Subcutaneous abdominal adipose tissue (tissue), 5 donors: Measurements from ENCODE around the gene B3GALT4.

Source experiments
- H3K27ac ChIP-seq: one replicate; pipeline ENCODE4 v1.7.0; 2013; ENCODE audit warnings: low read depth, mild to moderate bottlenecking, inconsistent platforms, low read length, moderate library complexity
- H3K27me3 ChIP-seq, 5 donors: one replicate each; pipeline ENCODE4 v1.7.0; 2013; ENCODE audit warnings: low read length in 5 of 5, inconsistent platforms in 1 of 5; ENCODE audit not compliant: control insufficient read depth in 5 of 5, insufficient read depth in 4 of 5
- H3K36me3 ChIP-seq, 5 donors: one replicate each; pipeline ENCODE4 v1.7.0; 2013; ENCODE audit warnings: low read length in 5 of 5; ENCODE audit not compliant: control insufficient read depth in 5 of 5, insufficient read depth in 5 of 5
- H3K4me1 ChIP-seq, 5 donors: one replicate each; pipeline ENCODE4 v1.7.0; 2013; ENCODE audit warnings: low read length in 5 of 5, mild to moderate bottlenecking in 3 of 5, moderate library complexity in 1 of 5; ENCODE audit not compliant: control insufficient read depth in 5 of 5, insufficient read depth in 5 of 5
- H3K4me3 ChIP-seq, 5 donors: one replicate each; pipeline ENCODE4 v1.7.0; 2013; ENCODE audit warnings: low read length in 5 of 5, low read depth in 1 of 5
- H3K9ac ChIP-seq, 5 donors: one replicate each; pipeline ENCODE4 v1.7.0; 2013; ENCODE audit warnings: low read length in 5 of 5, mild to moderate bottlenecking in 4 of 5, moderate library complexity in 3 of 5
- H3K9me3 ChIP-seq, 5 donors: one replicate each; pipeline ENCODE4 v1.7.0; 2013; ENCODE audit warnings: low read length in 5 of 5; ENCODE audit not compliant: control insufficient read depth in 5 of 5
- donor health status: healthy.
- donor health status: healthy.
- donor health status: healthy.
- donor health status: healthy.
- donor health status: healthy.

Gene B3GALT4

DNA sequence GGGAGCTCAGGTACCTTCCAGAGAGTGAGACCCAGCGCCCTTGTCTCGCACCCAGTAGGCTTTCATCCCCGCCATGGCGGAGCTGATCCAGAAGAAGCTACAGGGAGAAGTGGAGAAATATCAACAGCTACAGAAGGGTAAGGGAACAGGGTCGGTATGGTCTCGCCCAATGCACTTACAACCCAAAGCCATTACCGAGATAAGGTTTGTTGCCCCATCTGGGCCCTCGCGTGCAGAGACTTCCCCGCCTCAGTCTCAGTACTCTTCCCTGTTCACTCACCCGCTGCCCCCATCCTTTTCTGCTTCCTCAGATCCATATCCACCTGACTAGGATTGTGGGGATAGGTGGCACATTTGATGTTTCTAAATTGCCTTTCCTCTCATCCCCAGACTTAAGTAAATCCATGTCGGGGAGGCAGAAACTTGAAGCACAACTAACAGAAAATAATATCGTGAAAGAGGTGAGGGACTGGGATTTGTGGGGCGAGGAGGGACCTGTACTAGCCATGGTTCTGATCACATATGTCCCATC, 12.9 kb downstream of the B3GALT4 start:
- no peaks in the 10 kb centered on the region for H3K27me3 ChIP-seq
- peak overlapping the region; percentile 79 to 97 (median 86) for H3K4me3 ChIP-seq
- peaks cover 6 to 28% (median 23%) of the 10 kb centered on the region in 5 donors for H3K4me1 ChIP-seq
- peak overlapping the region; percentile 85 for H3K27ac ChIP-seq
- no peaks in the 10 kb centered on the region for H3K9me3 ChIP-seq
- H3K36me3 ChIP-seq, result peaks cover 0 to 64% (median 54%) of the 10 kb centered on the region in 5 donors
- peak overlapping the region; percentile 75 to 95 (median 92) for H3K9ac ChIP-seq

DNA sequence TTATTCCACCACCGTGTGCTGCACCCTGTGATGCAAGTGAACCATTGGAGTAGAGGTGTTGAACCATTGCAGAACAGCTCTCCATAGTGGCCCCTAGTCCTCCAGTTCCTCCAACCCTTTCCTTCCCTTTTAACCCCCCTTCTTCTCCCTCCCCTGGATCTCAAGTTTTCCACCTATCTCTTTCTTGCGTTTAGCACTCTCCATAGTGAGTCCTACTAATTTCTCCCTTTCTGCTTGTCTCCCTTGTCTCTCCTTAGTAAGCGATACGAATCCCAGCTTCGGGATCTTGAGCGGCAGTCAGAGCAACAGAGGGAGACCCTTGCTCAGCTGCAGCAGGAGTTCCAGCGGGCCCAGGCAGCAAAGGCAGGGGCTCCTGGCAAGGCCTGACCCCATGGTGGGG, 13.5 kb downstream of the B3GALT4 start:
- H3K27ac ChIP-seq, result no peak overlapping the region
- peak overlapping the region in 4 of 5 donors; percentile 79 to 97 (median 84) for H3K4me3 ChIP-seq
- no peaks in the 10 kb centered on the region for H3K9me3 ChIP-seq
- peaks cover 0 to 65% (median 57%) of the 10 kb centered on the region in 5 donors for H3K36me3 ChIP-seq
- H3K9ac ChIP-seq, result peak overlapping the region in 4 of 5 donors; percentile 28 to 95 (median 84)
- H3K4me1 ChIP-seq, result peaks cover 6 to 28% (median 23%) of the 10 kb centered on the region in 5 donors
- H3K27me3 ChIP-seq, result no peaks in the 10 kb centered on the region

DNA sequence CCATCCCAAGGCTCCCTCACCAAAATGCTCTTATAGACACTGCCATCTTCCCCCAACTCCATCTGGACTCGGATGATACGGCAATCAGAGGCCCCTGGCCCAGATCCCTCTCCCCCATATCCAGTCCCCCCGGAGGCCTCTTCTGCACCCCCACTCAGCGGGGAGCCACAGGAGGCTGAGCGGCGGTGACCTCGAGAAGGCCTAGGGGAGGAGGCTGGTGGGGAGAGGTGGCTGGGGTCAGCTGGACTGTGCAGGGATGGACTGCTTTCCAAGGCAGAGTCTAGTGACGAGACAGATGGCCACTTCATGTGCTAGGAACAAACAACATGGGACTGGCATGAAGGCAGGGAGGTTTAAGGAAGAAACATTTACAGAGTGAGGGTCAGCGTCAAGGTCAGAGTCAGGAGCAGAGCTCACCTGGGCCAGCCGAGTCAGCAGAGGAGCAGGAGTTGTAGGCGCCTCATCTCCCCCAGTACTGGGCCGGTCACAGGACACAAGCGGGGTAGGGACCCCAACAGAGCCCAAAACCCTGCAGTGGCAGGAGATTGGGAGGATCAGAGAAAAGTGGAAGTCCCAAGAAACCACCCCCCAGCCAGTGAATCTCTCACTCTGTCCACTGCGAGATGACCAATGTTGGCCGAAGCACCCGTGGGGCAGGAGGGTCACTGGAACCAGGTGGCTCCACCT, 16.2 kb downstream of the B3GALT4 start:
- H3K4me3 ChIP-seq, result no peak overlapping the region
- H3K9ac ChIP-seq, result no peak overlapping the region
- H3K27me3 ChIP-seq, result no peaks in the 10 kb centered on the region
- H3K9me3 ChIP-seq, result no peaks in the 10 kb centered on the region
- H3K36me3 ChIP-seq, result peaks cover 0 to 62% (median 58%) of the 10 kb centered on the region in 5 donors
- no peak overlapping the region for H3K27ac ChIP-seq
- H3K4me1 ChIP-seq, result peaks cover 6 to 38% (median 36%) of the 10 kb centered on the region in 5 donors

DNA sequence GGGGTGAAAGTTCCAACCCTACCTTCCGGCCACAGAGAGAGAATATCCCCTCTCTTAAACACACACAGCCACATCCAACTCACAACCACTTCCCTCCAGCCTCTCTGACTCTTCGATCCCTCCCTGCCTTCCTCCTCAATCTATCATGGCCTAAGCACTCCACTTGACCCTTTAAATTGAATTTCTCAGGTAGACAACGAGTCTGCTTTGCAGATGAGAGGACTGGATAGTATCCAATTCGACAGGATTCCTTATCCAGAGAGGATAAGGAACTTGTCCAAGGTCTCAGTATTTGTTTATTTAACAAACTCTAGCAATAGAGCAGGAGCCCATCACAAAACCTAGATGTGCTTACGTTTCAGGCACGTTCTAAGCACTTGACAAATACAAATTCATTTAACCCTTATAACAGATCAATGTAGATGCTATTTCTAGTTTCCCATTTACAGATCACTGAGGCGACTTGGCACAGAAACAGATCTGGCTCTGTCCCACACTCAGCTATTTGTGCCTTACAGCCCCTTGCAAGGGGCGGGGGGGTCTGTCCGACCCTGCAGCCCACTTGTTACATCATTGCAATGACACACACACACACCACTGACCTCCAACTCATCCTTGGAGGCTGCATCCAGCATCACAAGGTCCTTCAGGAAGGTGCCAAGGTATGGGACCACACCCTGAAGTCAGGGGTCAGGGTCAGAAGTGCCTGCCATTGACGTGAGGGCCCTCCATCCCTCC, 17.3 kb downstream of the B3GALT4 start:
- peaks cover 0 to 62% (median 58%) of the 10 kb centered on the region in 5 donors for H3K36me3 ChIP-seq
- no peak overlapping the region for H3K9ac ChIP-seq
- H3K27ac ChIP-seq, result no peak overlapping the region
- H3K9me3 ChIP-seq, result no peaks in the 10 kb centered on the region
- H3K4me3 ChIP-seq, result no peak overlapping the region
- H3K27me3 ChIP-seq, result no peaks in the 10 kb centered on the region
- H3K4me1 ChIP-seq, result peaks cover 5 to 33% (median 30%) of the 10 kb centered on the region in 5 donors

DNA sequence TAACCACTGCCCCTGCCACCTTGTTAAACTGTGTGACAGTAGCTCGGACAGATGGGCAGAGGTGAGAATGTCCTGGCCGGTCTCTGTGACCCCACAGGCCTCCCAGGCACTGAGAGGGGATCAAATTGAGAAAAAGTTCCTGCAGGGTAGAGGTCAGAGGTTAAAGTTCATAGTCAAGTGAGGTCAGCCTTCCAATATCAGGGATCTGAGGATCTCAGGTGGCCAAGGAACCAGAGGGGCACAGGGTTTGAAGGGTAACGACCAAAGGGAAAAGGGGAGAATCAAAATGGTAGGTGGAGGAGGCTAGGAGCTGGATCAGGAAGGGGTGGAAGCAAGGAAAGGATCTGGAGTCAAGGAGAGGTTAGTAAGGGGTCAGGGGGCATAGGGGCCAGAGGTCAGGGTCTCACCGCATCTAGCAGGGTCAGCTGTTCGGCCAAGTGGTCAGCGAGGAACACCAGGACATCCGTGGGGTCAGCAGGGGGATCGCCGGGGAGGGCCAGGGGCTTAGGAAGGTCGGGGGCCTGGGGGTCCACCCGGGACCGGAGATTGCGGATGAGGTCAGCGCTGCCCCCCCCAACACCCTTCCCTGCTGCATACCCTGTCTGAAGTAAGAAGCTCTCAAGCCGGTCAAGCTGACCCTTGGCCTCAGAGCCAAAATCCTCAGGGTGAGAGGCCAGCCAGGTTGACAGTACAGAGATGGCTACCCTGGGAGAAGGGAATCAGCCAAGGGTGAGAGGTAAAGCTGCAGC, 18.9 kb downstream of the B3GALT4 start:
- no peak overlapping the region for H3K4me3 ChIP-seq
- no peaks in the 10 kb centered on the region for H3K9me3 ChIP-seq
- H3K4me1 ChIP-seq, result peaks cover 2 to 34% (median 26%) of the 10 kb centered on the region in 5 donors
- H3K9ac ChIP-seq, result no peak overlapping the region
- no peak overlapping the region for H3K27ac ChIP-seq
- peaks cover 0 to 62% (median 57%) of the 10 kb centered on the region in 5 donors for H3K36me3 ChIP-seq
- no peaks in the 10 kb centered on the region for H3K27me3 ChIP-seq

DNA sequence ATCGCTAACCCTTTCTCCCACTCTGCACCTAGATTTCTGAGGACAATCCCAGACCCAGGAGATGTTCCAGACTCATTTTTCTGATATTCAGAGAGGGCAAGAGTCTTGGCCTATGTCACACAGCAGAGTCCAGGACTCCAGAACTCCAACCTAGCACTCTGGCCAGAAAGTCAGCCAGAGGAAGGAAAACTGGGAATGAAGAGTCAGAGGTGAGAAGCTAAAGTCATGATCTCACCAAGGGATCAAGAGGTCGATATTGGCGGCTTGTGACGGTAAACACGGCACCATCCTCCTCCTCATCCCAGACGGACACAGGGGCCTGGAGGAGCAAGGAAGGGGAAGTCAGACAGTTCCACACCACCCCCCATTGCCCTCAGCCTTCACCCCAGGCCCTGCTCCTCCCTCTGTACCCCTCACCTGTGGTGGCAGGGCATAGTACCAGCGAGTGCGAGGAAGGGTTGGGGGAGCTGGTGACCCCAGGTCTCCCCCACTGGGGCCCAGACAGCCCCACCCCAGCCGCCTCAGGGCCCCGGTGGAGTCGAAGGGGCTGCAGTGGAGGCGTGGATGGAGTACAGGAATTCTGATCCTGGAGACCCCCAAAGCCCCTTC, 20.0 kb downstream of the B3GALT4 start:
- Histone ChIP-seq H3K4me1 (peaks cover 2 to 41% (median 26%) of the 10 kb centered on the region in 5 donors), H3K27me3 (no peaks in the 10 kb centered on the region), H3K36me3 (peaks cover 0 to 55% (median 48%) of the 10 kb centered on the region in 5 donors), H3K4me3 (peak overlapping the region; percentile 23 to 98 (median 80)), H3K27ac (peak overlapping the region; percentile 74), H3K9me3 (no peaks in the 10 kb centered on the region), H3K9ac (peak overlapping the region in 4 of 5 donors; percentile 59 to 86 (median 72))

DNA sequence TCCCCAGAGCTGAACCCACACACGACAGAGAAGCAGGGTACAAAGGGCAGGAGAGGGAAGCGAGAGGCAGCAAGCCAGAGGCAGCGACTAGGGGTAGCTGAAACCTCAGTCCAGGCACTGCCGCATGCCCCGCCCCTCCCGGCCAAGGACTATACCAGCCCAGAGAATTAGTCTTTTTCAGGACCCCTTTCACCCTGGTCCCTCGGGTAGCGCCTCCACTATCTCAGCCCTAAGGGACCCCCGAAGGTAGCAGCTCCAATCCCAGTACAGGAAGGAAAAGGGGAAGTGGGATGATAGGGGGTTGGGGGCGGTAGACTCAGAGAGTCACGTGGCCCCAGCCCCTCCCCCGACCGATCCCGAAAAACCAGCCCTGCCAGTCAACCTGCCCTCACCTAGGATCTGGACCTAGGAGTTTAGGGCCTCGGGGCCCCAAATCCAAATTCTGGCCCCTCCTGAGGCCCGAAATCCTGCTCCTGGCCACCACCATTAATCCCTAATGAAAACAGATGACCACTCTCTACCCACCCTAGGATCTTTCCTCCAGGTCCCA, 20.6 kb downstream of the B3GALT4 start:
- peak overlapping the region; percentile 59 to 86 (median 72) for H3K9ac ChIP-seq
- no peaks in the 10 kb centered on the region for H3K27me3 ChIP-seq
- no peaks in the 10 kb centered on the region for H3K9me3 ChIP-seq
- H3K27ac ChIP-seq, result peak overlapping the region; percentile 74
- peaks cover 0 to 51% (median 42%) of the 10 kb centered on the region in 5 donors for H3K36me3 ChIP-seq
- H3K4me1 ChIP-seq, result peaks cover 2 to 41% (median 26%) of the 10 kb centered on the region in 5 donors
- peak overlapping the region; percentile 23 to 98 (median 80) for H3K4me3 ChIP-seq

DNA sequence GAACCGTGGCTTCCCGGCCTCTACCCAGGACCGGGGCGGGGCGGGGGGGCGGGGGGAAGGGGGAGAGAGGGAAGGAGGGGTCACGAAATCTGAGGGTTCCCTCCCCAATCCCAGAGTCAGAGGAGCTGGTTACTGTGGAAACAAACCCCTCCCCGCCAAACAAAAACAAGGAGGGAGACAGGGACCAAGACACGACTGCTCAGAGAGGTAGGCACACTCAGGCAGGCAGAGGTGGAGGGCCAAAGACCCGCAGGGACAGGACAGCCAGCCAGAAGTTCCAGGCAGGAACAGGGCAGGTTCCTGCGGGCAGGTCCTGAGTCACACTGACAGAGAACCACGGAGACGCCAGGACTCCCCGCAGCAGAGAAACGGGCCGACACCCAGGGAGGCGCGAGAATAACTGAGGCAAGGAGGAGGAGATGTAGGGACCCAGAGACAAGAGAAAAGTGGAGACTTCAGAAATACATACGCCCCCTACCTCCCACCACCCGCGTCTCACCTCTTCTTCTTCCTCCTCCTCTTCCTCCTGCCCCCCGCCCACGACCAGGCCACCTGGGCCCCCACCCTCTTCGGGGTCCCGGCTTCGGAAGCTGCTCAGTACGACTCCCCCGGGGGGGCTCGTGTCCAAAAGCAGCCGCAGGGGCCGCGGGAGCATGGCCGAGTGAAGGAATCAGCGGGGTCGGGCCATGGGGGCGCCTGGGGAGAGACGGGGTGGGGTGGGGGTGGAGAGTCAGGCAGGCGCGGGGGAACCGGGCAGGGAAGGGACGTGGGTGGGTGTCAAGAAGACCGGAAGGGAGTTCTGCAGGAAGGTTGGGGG, 21.2 kb downstream of the B3GALT4 start:
- H3K36me3 ChIP-seq, result peaks cover 0 to 47% (median 35%) of the 10 kb centered on the region in 5 donors
- no peaks in the 10 kb centered on the region for H3K27me3 ChIP-seq
- H3K9me3 ChIP-seq, result no peaks in the 10 kb centered on the region
- H3K27ac ChIP-seq, result peak overlapping the region; percentile 93
- peak overlapping the region in 4 of 5 donors; percentile 73 to 94 (median 90) for H3K9ac ChIP-seq
- peaks cover 2 to 41% (median 26%) of the 10 kb centered on the region in 5 donors for H3K4me1 ChIP-seq
- peak overlapping the region; percentile 69 to 98 (median 91) for H3K4me3 ChIP-seq
